GM23338 (cell line): Measurements from ENCODE around the gene DTYMK. TPM values are rescaled to one million over a fixed set of nuclear protein-coding genes. Genes with fewer than 3 reads are reported as not detected.

ENCODE experiments used
- ATAC-seq: fragments of 200-7000 bp; cut with Tn5 transposase; 3 replicates; pipeline ENCODE4 v1.9.1; 2020
- DNase-seq: peaks from one replicate; pipeline ENCODE4 v3.0.0-alpha.2; 2015; ENCODE audit warnings: low spot score
- H2AFZ ChIP-seq: fragments of 200-600 bp; sonication (generic); 2 replicates; pipeline ENCODE4 v1.8.0; 2016; ENCODE audit warnings: antibody characterized with exemption, mild to moderate bottlenecking, moderate library complexity
- H3F3A ChIP-seq: fragments of 200-600 bp; sonication (generic); replicated peaks from 2 replicates; pipeline ENCODE4 v1.8.0; 2017; ENCODE audit warnings: antibody characterized with exemption, mixed run types, low read depth
- H3K27ac ChIP-seq: fragments of 200-600 bp; sonication (generic); 2 replicates; pipeline ENCODE4 v1.6.1; 2016; ENCODE audit warnings: low read depth
- H3K27me3 ChIP-seq: fragments of 200-600 bp; sonication (generic); 2 replicates; pipeline ENCODE4 v1.8.0; 2016; ENCODE audit warnings: mild to moderate bottlenecking, mixed run types, moderate library complexity; ENCODE audit not compliant: insufficient read depth
- H3K36me3 ChIP-seq: fragments of 200-600 bp; sonication (generic); 2 replicates; pipeline ENCODE4 v1.8.0; 2016; ENCODE audit warnings: mild to moderate bottlenecking; ENCODE audit not compliant: insufficient read depth
- H3K4me1 ChIP-seq: fragments of 200-600 bp; sonication (generic); 2 replicates; pipeline ENCODE4 v1.8.0; 2016; ENCODE audit warnings: mild to moderate bottlenecking, moderate library complexity; ENCODE audit not compliant: insufficient read depth
- H3K4me2 ChIP-seq: fragments of 200-600 bp; sonication (generic); 2 replicates; pipeline ENCODE4 v1.7.1; 2017; ENCODE audit warnings: mixed run types
- H3K4me3 ChIP-seq: fragments of 200-600 bp; sonication (generic); 2 replicates; pipeline ENCODE4 v1.6.1; 2016; ENCODE audit warnings: mixed run types
- H3K79me2 ChIP-seq: fragments of 200-600 bp; sonication (generic); replicated peaks from 2 replicates; pipeline ENCODE4 v1.8.0; 2017; ENCODE audit warnings: mild to moderate bottlenecking; ENCODE audit not compliant: insufficient read depth
- H3K9me2 ChIP-seq: fragments of 200-600 bp; sonication (generic); 2 replicates; pipeline ENCODE4 v1.8.0; 2017; ENCODE audit not compliant: insufficient read depth
- H4K20me1 ChIP-seq: fragments of 200-600 bp; sonication (generic); replicated peaks from 2 replicates; pipeline ENCODE4 v1.8.0; 2017; ENCODE audit warnings: mild to moderate bottlenecking; ENCODE audit not compliant: insufficient read depth
- H3K27ac Mint-ChIP-seq: 2 replicates; pipeline ENCODE4 v1.8.0; 2020; ENCODE audit warnings: inconsistent platforms, mild to moderate bottlenecking, moderate library complexity, mixed read lengths
- H3K27me3 Mint-ChIP-seq: 3 replicates; pipeline ENCODE4 v1.8.0; 2022; ENCODE audit warnings: low read depth, mild to moderate bottlenecking, moderate library complexity, mixed read lengths, inconsistent platforms; ENCODE audit not compliant: insufficient read depth, poor library complexity
- H3K36me3 Mint-ChIP-seq: 3 replicates; pipeline ENCODE4 v1.8.0; 2021; ENCODE audit warnings: low read depth, mild to moderate bottlenecking, inconsistent platforms, moderate library complexity, mixed read lengths
- H3K4me1 Mint-ChIP-seq: 3 replicates; pipeline ENCODE4 v1.8.0; 2020; ENCODE audit warnings: mild to moderate bottlenecking, inconsistent platforms, mixed read lengths
- H3K4me3 Mint-ChIP-seq: 3 replicates; pipeline ENCODE4 v1.8.0; 2021; ENCODE audit warnings: moderate library complexity, mild to moderate bottlenecking, inconsistent platforms, mixed read lengths
- H3K9me3 Mint-ChIP-seq: 3 replicates; pipeline ENCODE4 v1.8.0; 2020; ENCODE audit warnings: moderate library complexity, mild to moderate bottlenecking, inconsistent platforms, mixed read lengths
- CREB1 ChIP-seq: fragments of 250-450 bp; sonication (Bioruptor Pico); IDR thresholded peaks from 2 replicates; pipeline ENCODE4 v1.5.0; 2020; ENCODE audit warnings: low read depth, mild to moderate bottlenecking, moderate library complexity
- EZH2 ChIP-seq: fragments of 200-600 bp; sonication (generic); IDR thresholded peaks from one replicate; pipeline ENCODE4 v1.8.0; 2017; ENCODE audit warnings: antibody characterized with exemption, mild to moderate bottlenecking, low read depth; ENCODE audit not compliant: unreplicated experiment
- EZH2phosphoT487 ChIP-seq: fragments of 200-600 bp; sonication (generic); IDR thresholded peaks from one replicate; pipeline ENCODE4 v1.8.1; 2018; ENCODE audit warnings: antibody characterized with exemption; ENCODE audit not compliant: unreplicated experiment
- JUNB ChIP-seq: IDR thresholded peaks from one replicate; pipeline ENCODE4 v1.6.1; 2016; ENCODE audit warnings: antibody characterized with exemption; ENCODE audit not compliant: unreplicated experiment
- NANOG ChIP-seq: IDR thresholded peaks from 2 replicates; pipeline ENCODE4 v1.6.1; 2016; ENCODE audit warnings: antibody characterized with exemption, borderline replicate concordance
- POLR2AphosphoS5 ChIP-seq: IDR thresholded peaks from 2 replicates; pipeline ENCODE4 v1.6.1; 2016; ENCODE audit warnings: antibody characterized with exemption, low read depth
- STAT1 ChIP-seq: IDR thresholded peaks from one replicate; pipeline ENCODE4 v1.6.1; 2016; ENCODE audit warnings: antibody characterized with exemption; ENCODE audit not compliant: unreplicated experiment
- ZNF114 ChIP-seq: fragments of 250-450 bp; sonication (Bioruptor Pico); IDR thresholded peaks from 2 replicates; pipeline ENCODE4 v1.5.0; 2020; ENCODE audit warnings: mild to moderate bottlenecking, moderate library complexity
- ZNF331 ChIP-seq: fragments of 250-450 bp; sonication (Bioruptor Pico); IDR thresholded peaks from 2 replicates; pipeline ENCODE4 v1.5.0; 2020; ENCODE audit warnings: low read depth, mild to moderate bottlenecking, moderate library complexity
- polyA plus RNA-seq: library from polyadenylated mRNA; unstranded; fragments of >200 nt; fragmentation: Nextera tagmentation; extraction: Ambion mirVana; gene quantifications from 2 replicates; pipeline ENCODE4 v1.2.1, GENCODE V29; 2016
- total RNA-seq: library from RNA; depleted of rRNA; stranded (reverse); fragments of >200 nt; shearing (Covaris generic); gene quantifications from 2 replicates; pipeline ENCODE4 v1.2.3, GENCODE V29; 2014
- TF ChIP-seq, protein P1 (sequence below), 2 experiments: fragments of 200-600 bp in 1 of 2; sonication (generic) in 1 of 2; conservative IDR thresholded peaks; 2 replicates each; pipeline versions ENCODE4 v1.5.1 to v1.6.1; 2016 to 2017; ENCODE audit warnings: antibody characterized with exemption in 2 of 2, low read depth in 2 of 2, mild to moderate bottlenecking in 2 of 2, moderate library complexity in 1 of 2
- TF ChIP-seq, protein P2 (sequence below): IDR thresholded peaks from one replicate; pipeline ENCODE4 v1.6.1; 2018; ENCODE audit warnings: antibody characterized with exemption; ENCODE audit not compliant: unreplicated experiment
- TF ChIP-seq, protein P3 (sequence below): IDR thresholded peaks from 2 replicates; pipeline ENCODE4 v1.6.1; 2016; ENCODE audit warnings: antibody characterized with exemption
- TF ChIP-seq, protein P4 (sequence below): fragments of 250-450 bp; sonication (Bioruptor Pico); IDR thresholded peaks from 2 replicates; pipeline ENCODE4 v1.5.0; 2020; ENCODE audit warnings: mild to moderate bottlenecking, moderate library complexity

The DTYMK gene
- total and polyA plus RNA-seq, 2 experiments from 2014 or later = 55.4 to 65.4 TPM

DNA sequence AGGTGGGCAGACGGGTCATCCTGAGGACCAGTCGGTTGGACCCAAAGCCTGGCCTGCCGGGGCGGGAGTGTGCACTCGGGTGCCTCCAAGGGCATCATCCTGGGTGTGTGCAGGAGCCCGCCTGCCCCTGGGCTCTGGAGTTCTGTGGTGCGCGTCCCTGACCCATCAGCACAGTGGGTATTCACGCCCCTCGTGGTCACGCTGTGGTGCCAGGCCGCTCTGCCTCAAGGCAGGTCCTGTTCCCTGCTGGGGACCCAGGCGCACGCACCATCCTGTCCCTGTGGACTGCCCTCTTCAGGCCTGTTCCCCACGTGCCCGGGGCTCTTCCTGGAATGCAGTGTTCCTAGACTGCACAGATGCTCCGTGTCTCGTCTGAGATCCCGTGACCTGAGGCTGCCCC is 33.5 kb upstream of the DTYMK start:
- no peaks in the 10 kb centered on the region for H3K4me1 Mint-ChIP-seq
- H3K27me3 ChIP-seq = no peaks in the 10 kb centered on the region
- H3K9me2 ChIP-seq = no peaks in the 10 kb centered on the region
- H3K4me3 Mint-ChIP-seq = no peak overlapping the region
- no peak for ATAC-seq
- peaks cover 7% of the 10 kb centered on the region for H3K36me3 ChIP-seq
- H3K36me3 Mint-ChIP-seq = peaks cover 77% of the 10 kb centered on the region
- no peak overlapping the region for H3K27ac Mint-ChIP-seq
- H3K27me3 Mint-ChIP-seq = peaks cover 8% of the 10 kb centered on the region
- no peak for DNase-seq
- no peaks in the 10 kb centered on the region; the same call in 1 of the 2 replicates for H3K79me2 ChIP-seq
- TF ChIP-seq JUNB = no peak
- no peak for TF ChIP-seq CREB1 (CRISPR knock-in tag)
- TF ChIP-seq, protein P1, sequence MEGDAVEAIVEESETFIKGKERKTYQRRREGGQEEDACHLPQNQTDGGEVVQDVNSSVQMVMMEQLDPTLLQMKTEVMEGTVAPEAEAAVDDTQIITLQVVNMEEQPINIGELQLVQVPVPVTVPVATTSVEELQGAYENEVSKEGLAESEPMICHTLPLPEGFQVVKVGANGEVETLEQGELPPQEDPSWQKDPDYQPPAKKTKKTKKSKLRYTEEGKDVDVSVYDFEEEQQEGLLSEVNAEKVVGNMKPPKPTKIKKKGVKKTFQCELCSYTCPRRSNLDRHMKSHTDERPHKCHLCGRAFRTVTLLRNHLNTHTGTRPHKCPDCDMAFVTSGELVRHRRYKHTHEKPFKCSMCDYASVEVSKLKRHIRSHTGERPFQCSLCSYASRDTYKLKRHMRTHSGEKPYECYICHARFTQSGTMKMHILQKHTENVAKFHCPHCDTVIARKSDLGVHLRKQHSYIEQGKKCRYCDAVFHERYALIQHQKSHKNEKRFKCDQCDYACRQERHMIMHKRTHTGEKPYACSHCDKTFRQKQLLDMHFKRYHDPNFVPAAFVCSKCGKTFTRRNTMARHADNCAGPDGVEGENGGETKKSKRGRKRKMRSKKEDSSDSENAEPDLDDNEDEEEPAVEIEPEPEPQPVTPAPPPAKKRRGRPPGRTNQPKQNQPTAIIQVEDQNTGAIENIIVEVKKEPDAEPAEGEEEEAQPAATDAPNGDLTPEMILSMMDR (conservative IDR thresholded peaks at IDR 0.05; ENCODE audit: low read depth in 2 of 2) = no peak
- TF ChIP-seq, protein P2, sequence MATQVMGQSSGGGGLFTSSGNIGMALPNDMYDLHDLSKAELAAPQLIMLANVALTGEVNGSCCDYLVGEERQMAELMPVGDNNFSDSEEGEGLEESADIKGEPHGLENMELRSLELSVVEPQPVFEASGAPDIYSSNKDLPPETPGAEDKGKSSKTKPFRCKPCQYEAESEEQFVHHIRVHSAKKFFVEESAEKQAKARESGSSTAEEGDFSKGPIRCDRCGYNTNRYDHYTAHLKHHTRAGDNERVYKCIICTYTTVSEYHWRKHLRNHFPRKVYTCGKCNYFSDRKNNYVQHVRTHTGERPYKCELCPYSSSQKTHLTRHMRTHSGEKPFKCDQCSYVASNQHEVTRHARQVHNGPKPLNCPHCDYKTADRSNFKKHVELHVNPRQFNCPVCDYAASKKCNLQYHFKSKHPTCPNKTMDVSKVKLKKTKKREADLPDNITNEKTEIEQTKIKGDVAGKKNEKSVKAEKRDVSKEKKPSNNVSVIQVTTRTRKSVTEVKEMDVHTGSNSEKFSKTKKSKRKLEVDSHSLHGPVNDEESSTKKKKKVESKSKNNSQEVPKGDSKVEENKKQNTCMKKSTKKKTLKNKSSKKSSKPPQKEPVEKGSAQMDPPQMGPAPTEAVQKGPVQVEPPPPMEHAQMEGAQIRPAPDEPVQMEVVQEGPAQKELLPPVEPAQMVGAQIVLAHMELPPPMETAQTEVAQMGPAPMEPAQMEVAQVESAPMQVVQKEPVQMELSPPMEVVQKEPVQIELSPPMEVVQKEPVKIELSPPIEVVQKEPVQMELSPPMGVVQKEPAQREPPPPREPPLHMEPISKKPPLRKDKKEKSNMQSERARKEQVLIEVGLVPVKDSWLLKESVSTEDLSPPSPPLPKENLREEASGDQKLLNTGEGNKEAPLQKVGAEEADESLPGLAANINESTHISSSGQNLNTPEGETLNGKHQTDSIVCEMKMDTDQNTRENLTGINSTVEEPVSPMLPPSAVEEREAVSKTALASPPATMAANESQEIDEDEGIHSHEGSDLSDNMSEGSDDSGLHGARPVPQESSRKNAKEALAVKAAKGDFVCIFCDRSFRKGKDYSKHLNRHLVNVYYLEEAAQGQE = no peak
- no peak for TF ChIP-seq POLR2AphosphoS5
- TF ChIP-seq ZNF331 (CRISPR knock-in tag) = no peak
- TF ChIP-seq ZNF114 (CRISPR knock-in tag) = no peak
- TF ChIP-seq EZH2 = no peak
- TF ChIP-seq, protein P3, sequence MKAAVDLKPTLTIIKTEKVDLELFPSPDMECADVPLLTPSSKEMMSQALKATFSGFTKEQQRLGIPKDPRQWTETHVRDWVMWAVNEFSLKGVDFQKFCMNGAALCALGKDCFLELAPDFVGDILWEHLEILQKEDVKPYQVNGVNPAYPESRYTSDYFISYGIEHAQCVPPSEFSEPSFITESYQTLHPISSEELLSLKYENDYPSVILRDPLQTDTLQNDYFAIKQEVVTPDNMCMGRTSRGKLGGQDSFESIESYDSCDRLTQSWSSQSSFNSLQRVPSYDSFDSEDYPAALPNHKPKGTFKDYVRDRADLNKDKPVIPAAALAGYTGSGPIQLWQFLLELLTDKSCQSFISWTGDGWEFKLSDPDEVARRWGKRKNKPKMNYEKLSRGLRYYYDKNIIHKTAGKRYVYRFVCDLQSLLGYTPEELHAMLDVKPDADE = no peak
- TF ChIP-seq NANOG = no peak
- TF ChIP-seq, protein P4, sequence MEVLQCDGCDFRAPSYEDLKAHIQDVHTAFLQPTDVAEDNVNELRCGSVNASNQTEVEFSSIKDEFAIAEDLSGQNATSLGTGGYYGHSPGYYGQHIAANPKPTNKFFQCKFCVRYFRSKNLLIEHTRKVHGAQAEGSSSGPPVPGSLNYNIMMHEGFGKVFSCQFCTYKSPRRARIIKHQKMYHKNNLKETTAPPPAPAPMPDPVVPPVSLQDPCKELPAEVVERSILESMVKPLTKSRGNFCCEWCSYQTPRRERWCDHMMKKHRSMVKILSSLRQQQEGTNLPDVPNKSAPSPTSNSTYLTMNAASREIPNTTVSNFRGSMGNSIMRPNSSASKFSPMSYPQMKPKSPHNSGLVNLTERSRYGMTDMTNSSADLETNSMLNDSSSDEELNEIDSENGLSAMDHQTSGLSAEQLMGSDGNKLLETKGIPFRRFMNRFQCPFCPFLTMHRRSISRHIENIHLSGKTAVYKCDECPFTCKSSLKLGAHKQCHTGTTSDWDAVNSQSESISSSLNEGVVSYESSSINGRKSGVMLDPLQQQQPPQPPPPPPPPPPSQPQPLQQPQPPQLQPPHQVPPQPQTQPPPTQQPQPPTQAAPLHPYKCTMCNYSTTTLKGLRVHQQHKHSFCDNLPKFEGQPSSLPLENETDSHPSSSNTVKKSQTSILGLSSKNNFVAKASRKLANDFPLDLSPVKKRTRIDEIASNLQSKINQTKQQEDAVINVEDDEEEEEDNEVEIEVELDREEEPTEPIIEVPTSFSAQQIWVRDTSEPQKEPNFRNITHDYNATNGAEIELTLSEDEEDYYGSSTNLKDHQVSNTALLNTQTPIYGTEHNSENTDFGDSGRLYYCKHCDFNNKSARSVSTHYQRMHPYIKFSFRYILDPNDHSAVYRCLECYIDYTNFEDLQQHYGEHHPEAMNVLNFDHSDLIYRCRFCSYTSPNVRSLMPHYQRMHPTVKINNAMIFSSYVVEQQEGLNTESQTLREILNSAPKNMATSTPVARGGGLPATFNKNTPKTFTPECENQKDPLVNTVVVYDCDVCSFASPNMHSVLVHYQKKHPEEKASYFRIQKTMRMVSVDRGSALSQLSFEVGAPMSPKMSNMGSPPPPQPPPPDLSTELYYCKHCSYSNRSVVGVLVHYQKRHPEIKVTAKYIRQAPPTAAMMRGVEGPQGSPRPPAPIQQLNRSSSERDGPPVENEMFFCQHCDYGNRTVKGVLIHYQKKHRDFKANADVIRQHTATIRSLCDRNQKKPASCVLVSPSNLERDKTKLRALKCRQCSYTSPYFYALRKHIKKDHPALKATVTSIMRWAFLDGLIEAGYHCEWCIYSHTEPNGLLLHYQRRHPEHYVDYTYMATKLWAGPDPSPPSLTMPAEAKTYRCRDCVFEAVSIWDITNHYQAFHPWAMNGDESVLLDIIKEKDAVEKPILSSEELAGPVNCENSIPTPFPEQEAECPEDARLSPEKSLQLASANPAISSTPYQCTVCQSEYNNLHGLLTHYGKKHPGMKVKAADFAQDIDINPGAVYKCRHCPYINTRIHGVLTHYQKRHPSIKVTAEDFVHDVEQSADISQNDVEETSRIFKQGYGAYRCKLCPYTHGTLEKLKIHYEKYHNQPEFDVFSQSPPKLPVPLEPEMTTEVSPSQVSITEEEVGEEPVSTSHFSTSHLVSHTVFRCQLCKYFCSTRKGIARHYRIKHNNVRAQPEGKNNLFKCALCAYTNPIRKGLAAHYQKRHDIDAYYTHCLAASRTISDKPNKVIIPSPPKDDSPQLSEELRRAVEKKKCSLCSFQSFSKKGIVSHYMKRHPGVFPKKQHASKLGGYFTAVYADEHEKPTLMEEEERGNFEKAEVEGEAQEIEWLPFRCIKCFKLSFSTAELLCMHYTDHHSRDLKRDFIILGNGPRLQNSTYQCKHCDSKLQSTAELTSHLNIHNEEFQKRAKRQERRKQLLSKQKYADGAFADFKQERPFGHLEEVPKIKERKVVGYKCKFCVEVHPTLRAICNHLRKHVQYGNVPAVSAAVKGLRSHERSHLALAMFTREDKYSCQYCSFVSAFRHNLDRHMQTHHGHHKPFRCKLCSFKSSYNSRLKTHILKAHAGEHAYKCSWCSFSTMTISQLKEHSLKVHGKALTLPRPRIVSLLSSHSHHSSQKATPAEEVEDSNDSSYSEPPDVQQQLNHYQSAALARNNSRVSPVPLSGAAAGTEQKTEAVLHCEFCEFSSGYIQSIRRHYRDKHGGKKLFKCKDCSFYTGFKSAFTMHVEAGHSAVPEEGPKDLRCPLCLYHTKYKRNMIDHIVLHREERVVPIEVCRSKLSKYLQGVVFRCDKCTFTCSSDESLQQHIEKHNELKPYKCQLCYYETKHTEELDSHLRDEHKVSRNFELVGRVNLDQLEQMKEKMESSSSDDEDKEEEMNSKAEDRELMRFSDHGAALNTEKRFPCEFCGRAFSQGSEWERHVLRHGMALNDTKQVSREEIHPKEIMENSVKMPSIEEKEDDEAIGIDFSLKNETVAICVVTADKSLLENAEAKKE = no peak
- no peak for TF ChIP-seq EZH2phosphoT487
- TF ChIP-seq STAT1 = no peak
- no peak overlapping the region for H3K4me3 ChIP-seq
- no peaks in the 10 kb centered on the region for H3K4me1 ChIP-seq
- no peak overlapping the region for H3K27ac ChIP-seq
- H3K4me2 ChIP-seq = no peak overlapping the region
- H2AFZ ChIP-seq = no peak overlapping the region
- H4K20me1 ChIP-seq = peaks cover 15% of the 10 kb centered on the region
- H3K9me3 Mint-ChIP-seq = peaks cover 30% of the 10 kb centered on the region
- no peaks in the 10 kb centered on the region for H3F3A ChIP-seq
